Panc1 (cell line): ENCODE results near the gene STAC3. TPM values are rescaled to one million over a fixed set of nuclear protein-coding genes. Genes with fewer than 3 reads are reported as not detected.

Experiments
- ATAC-seq: fragments of 200-7000 bp; cut with Tn5 transposase; 2 replicates; pipeline ENCODE4 v1.9.1; 2020; ENCODE audit warnings: mild to moderate bottlenecking, moderate library complexity
- BruUV-seq: library from RNA; stranded (reverse); fragments of 400-500 nt; replicated peaks from 2 replicates; lab custom pipeline; 2021; lab: Mats Ljungman, UMichigan
- CTCF ChIA-PET: fragments of 300-600 bp; sonication (Branson Sonifier 250); formaldehyde crosslinking; loops from one replicate; lab custom pipeline; 2022; ENCODE audit warnings: antibody characterized with exemption; lab: Charles Lee
- POLR2A ChIA-PET: fragments of 300-600 bp; sonication (Branson Sonifier 250); formaldehyde crosslinking; loops from one replicate; lab custom pipeline; 2022; ENCODE audit warnings: antibody characterized with exemption; lab: Charles Lee
- DNase-seq: peaks from one replicate; pipeline ENCODE4 v3.0.0-alpha.2; 2010; ENCODE audit warnings: low read depth, low spot score
- H3K27ac ChIP-seq: 2 replicates; pipeline ENCODE4 v1.5.1; 2011; ENCODE audit warnings: mild to moderate bottlenecking, low read length, inconsistent platforms
- H3K27me3 ChIP-seq: fragments of 200-500 bp; sonication (Bioruptor generic); 2 replicates; pipeline ENCODE4 v1.6.0; 2014; ENCODE audit warnings: low read length, inconsistent platforms; ENCODE audit not compliant: control insufficient read depth, insufficient read depth
- H3K36me3 ChIP-seq: fragments of 200-500 bp; sonication (Bioruptor generic); 2 replicates; pipeline ENCODE4 v1.5.1; 2014; ENCODE audit warnings: inconsistent platforms, mild to moderate bottlenecking, low read length, moderate library complexity; ENCODE audit not compliant: control insufficient read depth, insufficient read depth
- H3K4me1 ChIP-seq: 2 replicates; pipeline ENCODE4 v1.5.1; 2011; ENCODE audit warnings: inconsistent platforms, mild to moderate bottlenecking, low read length, moderate library complexity; ENCODE audit not compliant: control insufficient read depth, insufficient read depth
- H3K4me3 ChIP-seq, 2 experiments: 2 replicates each; pipeline ENCODE4 v1.5.1; 2011 to 2012; ENCODE audit warnings: low read depth in 2 of 2, low read length in 2 of 2, mild to moderate bottlenecking in 2 of 2, inconsistent platforms in 1 of 2, moderate library complexity in 1 of 2
- H3K9me3 ChIP-seq: fragments of 200-500 bp; sonication (Bioruptor generic); 2 replicates; pipeline ENCODE4 v1.5.1; 2014; ENCODE audit warnings: low read depth, mild to moderate bottlenecking, inconsistent platforms, low read length, moderate library complexity; ENCODE audit not compliant: control insufficient read depth, insufficient read depth
- CTCF ChIP-seq: fragments of 450-650 bp; IDR thresholded peaks from 2 replicates; pipeline ENCODE4 v1.5.1; 2017; ENCODE audit warnings: mild to moderate bottlenecking
- POLR2AphosphoS5 ChIP-seq: IDR thresholded peaks from 2 replicates; pipeline ENCODE4 v1.6.1; 2012; ENCODE audit warnings: mild to moderate bottlenecking, low read depth, low read length, moderate library complexity
- SIN3A ChIP-seq: IDR thresholded peaks from 2 replicates; pipeline ENCODE4 v1.6.1; 2012; ENCODE audit warnings: low read depth, mild to moderate bottlenecking, low read length, moderate library complexity, borderline replicate concordance; ENCODE audit not compliant: insufficient read depth
- TCF7L2 ChIP-seq: IDR thresholded peaks from 2 replicates; pipeline ENCODE4 v1.6.1; 2011; ENCODE audit warnings: mild to moderate bottlenecking, low read depth, low read length, inconsistent platforms
- in situ Hi-C: cut with HindIII; loops from 2 replicates; pipeline ENCODE4 v1.10.0; 2016; ENCODE audit warnings: low sequenced_read_pairs, low pct_unique_long_range_greater_than_20kb
- intact Hi-C: fragments of 100-400 bp; cut with micrococcal nuclease; formaldehyde crosslinking; loops from one replicate; pipeline ENCODE4 v1.10.0; 2022; ENCODE audit not compliant: unreplicated experiment
- total RNA-seq: library from RNA; stranded (reverse); gene quantifications from one replicate; pipeline ENCODE4 v1.2.1, GENCODE V29; 2021; ENCODE audit not compliant: unreplicated experiment
- TF ChIP-seq, protein P1 (sequence below), 2 experiments: IDR thresholded peaks; 2 replicates each; pipeline ENCODE4 v1.6.1; 2011 to 2012; ENCODE audit warnings: low read depth in 2 of 2, control low read depth in 1 of 2, low read length in 1 of 2, mild to moderate bottlenecking in 1 of 2, moderate library complexity in 1 of 2; ENCODE audit not compliant: insufficient read depth in 1 of 2

Gene STAC3
- total RNA-seq, 1 experiment from 2014 or later, result 0.87 TPM

GRCh38 chr12:57215065-57215464 is 35.9 kb downstream of the STAC3 start:
- TF ChIP-seq, protein P1, sequence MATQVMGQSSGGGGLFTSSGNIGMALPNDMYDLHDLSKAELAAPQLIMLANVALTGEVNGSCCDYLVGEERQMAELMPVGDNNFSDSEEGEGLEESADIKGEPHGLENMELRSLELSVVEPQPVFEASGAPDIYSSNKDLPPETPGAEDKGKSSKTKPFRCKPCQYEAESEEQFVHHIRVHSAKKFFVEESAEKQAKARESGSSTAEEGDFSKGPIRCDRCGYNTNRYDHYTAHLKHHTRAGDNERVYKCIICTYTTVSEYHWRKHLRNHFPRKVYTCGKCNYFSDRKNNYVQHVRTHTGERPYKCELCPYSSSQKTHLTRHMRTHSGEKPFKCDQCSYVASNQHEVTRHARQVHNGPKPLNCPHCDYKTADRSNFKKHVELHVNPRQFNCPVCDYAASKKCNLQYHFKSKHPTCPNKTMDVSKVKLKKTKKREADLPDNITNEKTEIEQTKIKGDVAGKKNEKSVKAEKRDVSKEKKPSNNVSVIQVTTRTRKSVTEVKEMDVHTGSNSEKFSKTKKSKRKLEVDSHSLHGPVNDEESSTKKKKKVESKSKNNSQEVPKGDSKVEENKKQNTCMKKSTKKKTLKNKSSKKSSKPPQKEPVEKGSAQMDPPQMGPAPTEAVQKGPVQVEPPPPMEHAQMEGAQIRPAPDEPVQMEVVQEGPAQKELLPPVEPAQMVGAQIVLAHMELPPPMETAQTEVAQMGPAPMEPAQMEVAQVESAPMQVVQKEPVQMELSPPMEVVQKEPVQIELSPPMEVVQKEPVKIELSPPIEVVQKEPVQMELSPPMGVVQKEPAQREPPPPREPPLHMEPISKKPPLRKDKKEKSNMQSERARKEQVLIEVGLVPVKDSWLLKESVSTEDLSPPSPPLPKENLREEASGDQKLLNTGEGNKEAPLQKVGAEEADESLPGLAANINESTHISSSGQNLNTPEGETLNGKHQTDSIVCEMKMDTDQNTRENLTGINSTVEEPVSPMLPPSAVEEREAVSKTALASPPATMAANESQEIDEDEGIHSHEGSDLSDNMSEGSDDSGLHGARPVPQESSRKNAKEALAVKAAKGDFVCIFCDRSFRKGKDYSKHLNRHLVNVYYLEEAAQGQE (IDR thresholded peaks at IDR 0.05; ENCODE audit: insufficient read depth in 1 of 2, low read depth in 2 of 2, low read length in 1 of 2), result no peak
- TF ChIP-seq TCF7L2, result no peak
- TF ChIP-seq SIN3A, result no peak
- no peak for TF ChIP-seq CTCF
- TF ChIP-seq POLR2AphosphoS5, result no peak
- POLR2A ChIA-PET, result no interaction called here
- Histone ChIP-seq H3K4me1 (peaks cover 20% of the 10 kb centered on the region), H3K4me3 (no peak overlapping the region), H3K36me3 (no peaks in the 10 kb centered on the region; the same call in 1 of the 2 replicates), H3K9me3 (no peaks in the 10 kb centered on the region), H3K27me3 (peaks cover 10% of the 10 kb centered on the region), H3K27ac (no peak overlapping the region)
- BruUV-seq, result no TSS peak
- CTCF ChIA-PET, result interaction anchor here (2.8 kb wide), 1 partner anchor 27 kb away, joined by 26 read pairs; no protein-coding TSS in a partner anchor
- intact Hi-C loops (no loop called here), in situ Hi-C loops (no loop called here)
- ATAC-seq (no peak), DNase-seq (no peak)

DNA sequence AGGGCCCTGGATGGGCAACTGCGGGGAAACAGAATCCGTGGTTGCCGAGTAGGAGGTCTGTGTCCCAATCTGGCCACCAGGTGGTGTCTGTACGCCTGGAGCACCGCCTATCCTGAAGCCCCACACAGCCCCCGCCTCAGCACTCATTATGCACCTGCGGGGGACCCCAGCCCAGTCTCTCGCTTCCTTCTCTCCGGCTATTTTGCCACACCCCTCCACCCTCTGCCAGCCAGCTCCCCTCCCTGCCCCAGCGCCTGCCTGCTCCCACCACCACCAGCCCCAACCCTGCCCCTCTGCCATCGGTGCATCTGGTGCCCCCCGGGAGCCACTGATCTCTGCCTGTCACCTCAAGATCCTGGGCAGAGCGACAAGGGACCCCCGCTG is 36.6 kb downstream of the STAC3 start:
- peaks cover 20% of the 10 kb centered on the region for H3K4me1 ChIP-seq
- H3K9me3 ChIP-seq, result no peaks in the 10 kb centered on the region
- peaks cover 10% of the 10 kb centered on the region for H3K27me3 ChIP-seq
- H3K27ac ChIP-seq, result no peak overlapping the region
- TF ChIP-seq, protein P1 (IDR thresholded peaks at IDR 0.05; ENCODE audit: insufficient read depth in 1 of 2, low read depth in 2 of 2, low read length in 1 of 2), result no peak
- TF ChIP-seq CTCF, result peak; percentile 88
- no TSS peak for BruUV-seq
- in situ Hi-C loops, result no loop called here
- ChIA-PET CTCF (interaction anchor here (0.5 to 2.8 kb wide), 6 partner anchors 10 to 93 kb away, joined by 3 to 26 read pairs (median 8); partner anchors contain the start of gene SHMT2), POLR2A (no interaction called here)
- ATAC-seq, result peak; percentile 69
- no peak overlapping the region for H3K4me3 ChIP-seq
- no peaks in the 10 kb centered on the region; the same call in 1 of the 2 replicates for H3K36me3 ChIP-seq
- DNase-seq, result no peak
- intact Hi-C loops, result no loop called here
